IgD-negative memory B cell (primary cell): ENCODE measurements around the gene CUX1. TPM values are rescaled to one million over a fixed set of nuclear protein-coding genes. Genes with fewer than 3 reads are reported as not detected.
A peak's percentile ranks its signal among the peaks of the same experiment; 100 is the strongest.
"Not testable (repeated sequence)": the region's sequence is repeated elsewhere in the genome, so short reads cannot be mapped to it uniquely, and the experiment has no call there.

Experiments
- H3K27ac Mint-ChIP-seq, 3 donors: one replicate each; pipeline ENCODE4 v1.8.0; 2020 to 2022; ENCODE audit warnings: mild to moderate bottlenecking in 3 of 3, mixed read lengths in 3 of 3, moderate library complexity in 1 of 3
- H3K27me3 Mint-ChIP-seq: one replicate; pipeline ENCODE4 v1.8.0; 2021; ENCODE audit warnings: mixed read lengths
- H3K36me3 Mint-ChIP-seq: one replicate; pipeline ENCODE4 v1.8.0; 2020; ENCODE audit warnings: mild to moderate bottlenecking, mixed read lengths
- H3K4me1 Mint-ChIP-seq, 3 donors: one replicate each; pipeline ENCODE4 v1.8.0; 2020 to 2022; ENCODE audit warnings: mixed read lengths in 3 of 3, mild to moderate bottlenecking in 1 of 3
- H3K4me3 Mint-ChIP-seq, 4 donors: one replicate each; pipeline ENCODE4 v1.8.0; 2020 to 2022; ENCODE audit warnings: mild to moderate bottlenecking in 4 of 4, mixed read lengths in 4 of 4, moderate library complexity in 3 of 4
- H3K9me3 Mint-ChIP-seq, 3 donors: one replicate each; pipeline ENCODE4 v1.8.0; 2020 to 2021; ENCODE audit warnings: mixed read lengths in 3 of 3, mild to moderate bottlenecking in 1 of 3
- polyA plus RNA-seq: library from polyadenylated mRNA; unstranded; fragments of 300-500 nt; fragmentation: Illumina TruSeq; gene quantifications from one replicate; pipeline ENCODE4 v1.2.3, GENCODE V29; 2021

CUX1 gene
- polyA plus RNA-seq, 1 donor from 2014 or later: 22.2 TPM

- Mint-ChIP-seq H3K27ac (no peak overlapping the region), H3K36me3 (no peaks in the 10 kb centered on the region), H3K27me3 (no peaks in the 10 kb centered on the region), H3K4me1 (peaks cover 10 to 15% (median 13%) of the 10 kb centered on the region in 3 donors), H3K4me3 (no peak overlapping the region), H3K9me3 (no peaks in the 10 kb centered on the region)
Observed at GRCh38 chr7:102326157-102326889, 508.9 kb downstream of the CUX1 start.

GRCh38 chr7:102327183-102327582, 509.8 kb downstream of the CUX1 start:
- not testable (repeated sequence) for H3K9me3 Mint-ChIP-seq, H3K4me3 Mint-ChIP-seq, H3K27me3 Mint-ChIP-seq, H3K36me3 Mint-ChIP-seq
- H3K27ac Mint-ChIP-seq: peak overlapping the region in 1 of 3 donors; percentile 45
- peaks cover 17 to 20% (median 20%) of the 10 kb centered on the region in 3 donors for H3K4me1 Mint-ChIP-seq

GRCh38 chr7:102328863-102329262, 511.4 kb downstream of the CUX1 start:
- not testable (repeated sequence) for H3K36me3 Mint-ChIP-seq, H3K27me3 Mint-ChIP-seq, H3K9me3 Mint-ChIP-seq, H3K27ac Mint-ChIP-seq
- Mint-ChIP-seq H3K4me3 (peak overlapping the region in 1 of 4 donors; percentile 89), H3K4me1 (peaks cover 14 to 21% (median 15%) of the 10 kb centered on the region in 3 donors)

- H3K9me3 Mint-ChIP-seq, H3K4me3 Mint-ChIP-seq, H3K27me3 Mint-ChIP-seq, H3K27ac Mint-ChIP-seq, H3K36me3 Mint-ChIP-seq: not testable (repeated sequence)
- H3K4me1 Mint-ChIP-seq: peaks cover 13 to 21% (median 15%) of the 10 kb centered on the region in 3 donors
Observed at GRCh38 chr7:102329366-102329765, 511.9 kb downstream of the CUX1 start.

GRCh38 chr7:102330666-102331460, 513.4 kb downstream of the CUX1 start:
- H3K9me3 Mint-ChIP-seq, H3K36me3 Mint-ChIP-seq, H3K27me3 Mint-ChIP-seq: not testable (repeated sequence)
- H3K4me3 Mint-ChIP-seq: peak overlapping the region in 1 of 4 donors; percentile 81
- H3K4me1 Mint-ChIP-seq: peaks cover 15 to 24% (median 18%) of the 10 kb centered on the region in 3 donors
- H3K27ac Mint-ChIP-seq: peak overlapping the region in 1 of 3 donors; percentile 86

Other genes with a start within 250 kb of the CUX1 start
- not detected for gene MYL10, start 188.3 kb upstream of the CUX1 start, polyA plus RNA-seq